ENCODE results near the gene ATG16L1.

ATG16L1 gene

GRCh38 chr2:233261819-233262555 is 10.5 kb downstream of the ATG16L1 start:
- no peak for DNase-seq

- DNase-seq, result no peak
Observed at GRCh38 chr2:233262562-233262961, 11.1 kb downstream of the ATG16L1 start.

- DNase-seq, result no peak
Observed at GRCh38 chr2:233263045-233263570, 11.6 kb downstream of the ATG16L1 start.

- DNase-seq, result no peak
Observed at GRCh38 chr2:233264667-233265066, 13.2 kb downstream of the ATG16L1 start.

- DNase-seq, result no peak
Observed at GRCh38 chr2:233265899-233266431, 14.5 kb downstream of the ATG16L1 start.

GRCh38 chr2:233266481-233266880 is 15.0 kb downstream of the ATG16L1 start:
- no peak for DNase-seq

- DNase-seq, result peak; percentile 83
Observed at GRCh38 chr2:233267516-233268245, 16.2 kb downstream of the ATG16L1 start.

- peak; percentile 34 for DNase-seq
Observed at GRCh38 chr2:233270366-233270765, 18.9 kb downstream of the ATG16L1 start.

GRCh38 chr2:233270951-233271350 is 19.5 kb downstream of the ATG16L1 start:
- no peak for DNase-seq

GRCh38 chr2:233271693-233272092 is 20.2 kb downstream of the ATG16L1 start:
- no peak for DNase-seq

- DNase-seq, result no peak
Observed at GRCh38 chr2:233273120-233273519, 21.6 kb downstream of the ATG16L1 start.

- DNase-seq, result no peak
Observed at GRCh38 chr2:233275223-233275622, 23.8 kb downstream of the ATG16L1 start.

- no peak for DNase-seq
Observed at GRCh38 chr2:233278921-233279320, 27.4 kb downstream of the ATG16L1 start.

- no peak for DNase-seq
Observed at GRCh38 chr2:233280114-233280693, 28.7 kb downstream of the ATG16L1 start.

- DNase-seq, result no peak
Observed at GRCh38 chr2:233281553-233281952, 30.1 kb downstream of the ATG16L1 start.

- DNase-seq, result no peak
Observed at GRCh38 chr2:233281992-233282603, 30.6 kb downstream of the ATG16L1 start.

GRCh38 chr2:233285921-233286320 is 34.4 kb downstream of the ATG16L1 start:
- DNase-seq, result no peak

- DNase-seq, result no peak
Observed at GRCh38 chr2:233287871-233288270, 36.4 kb downstream of the ATG16L1 start.

- no peak for DNase-seq
Observed at GRCh38 chr2:233288663-233289062, 37.2 kb downstream of the ATG16L1 start.

- no peak for DNase-seq
Observed at GRCh38 chr2:233289648-233290047, 38.2 kb downstream of the ATG16L1 start.

GRCh38 chr2:233290051-233290845 is 38.8 kb downstream of the ATG16L1 start:
- no peak for DNase-seq

- DNase-seq, result no peak
Observed at GRCh38 chr2:233295891-233296290, 44.4 kb downstream of the ATG16L1 start.

Measured in activated gamma-delta T cell treated with Interleukin-2 at 50 U/mL for 16 hours (primary cell).